HCT116 (cell line): Measurements from ENCODE around the gene KRI1. TPM values are rescaled to one million over a fixed set of nuclear protein-coding genes. Genes with fewer than 3 reads are reported as not detected.

Experiments used
- ATAC-seq: fragments of 200-7000 bp; cut with Tn5 transposase; 2 replicates; pipeline ENCODE4 v1.9.1; 2020; ENCODE audit warnings: mild to moderate bottlenecking, moderate library complexity
- BruUV-seq: library from RNA; stranded (reverse); fragments of 400-500 nt; replicated peaks from 2 replicates; lab custom pipeline; 2021; lab: Mats Ljungman, UMichigan
- CTCF ChIA-PET: fragments of 300-600 bp; sonication (Branson Sonifier 250); formaldehyde crosslinking; loops from one replicate; lab custom pipeline; 2021; ENCODE audit warnings: antibody characterized with exemption; lab: Charles Lee
- POLR2A ChIA-PET: fragments of 300-600, 350-600 bp; sonication (Branson Sonifier 250); formaldehyde crosslinking; loops from one replicate; lab custom pipeline; 2021; ENCODE audit warnings: antibody characterized with exemption; lab: Charles Lee
- RAD21 ChIA-PET, 2 experiments: fragments of 300-600 bp; sonication (Branson Sonifier 250); formaldehyde crosslinking; loops; one replicate each; lab custom pipeline; 2023; ENCODE audit warnings: low total read pairs in 2 of 2; ENCODE audit not compliant: uncharacterized antibody in 2 of 2, unreplicated experiment in 2 of 2, low non-redundant PET in 1 of 2; lab: Charles Lee
- DNase-seq: peaks from one replicate; pipeline ENCODE4 v3.0.0-alpha.2; 2010; ENCODE audit warnings: low read depth, low spot score
- H2AFZ ChIP-seq: fragments of 200-600 bp; shearing (Covaris generic), sonication (generic); 2 replicates; pipeline ENCODE4 v1.6.1; 2017; ENCODE audit warnings: low read depth, mixed run types, mixed read lengths, antibody characterized with exemption, low read length; ENCODE audit not compliant: poor library complexity, severe bottlenecking
- H3K27ac ChIP-seq: 2 replicates; pipeline ENCODE4 v1.5.1; 2012; ENCODE audit warnings: low read depth, low read length
- H3K27me3 ChIP-seq: fragments of 200-600 bp; sonication (generic); 2 replicates; pipeline ENCODE4 v1.6.1; 2016; ENCODE audit warnings: mixed run types, low read length, mixed read lengths; ENCODE audit not compliant: insufficient read depth
- H3K36me3 ChIP-seq, 2 experiments: fragments of 200-500 bp in 1 of 2; fragments of 200-600 bp in 1 of 2; sonication (Bioruptor generic) in 1 of 2; sonication (generic) in 1 of 2; 2 replicates each; pipeline versions ENCODE4 v1.5.1 to v1.6.1; 2014 to 2016; ENCODE audit warnings: low read length in 2 of 2, inconsistent platforms in 1 of 2, mixed read lengths in 1 of 2, mixed run types in 1 of 2; ENCODE audit not compliant: insufficient read depth in 2 of 2, control insufficient read depth in 1 of 2
- H3K4me1 ChIP-seq, 2 experiments: fragments of 200-600 bp in 1 of 2; sonication (generic) in 1 of 2; 2 replicates each; pipeline versions ENCODE4 v1.5.1 to v1.6.1; 2012 to 2017; ENCODE audit warnings: low read length in 2 of 2, inconsistent platforms in 1 of 2, mild to moderate bottlenecking in 1 of 2, mixed read lengths in 1 of 2, mixed run types in 1 of 2, moderate library complexity in 1 of 2; ENCODE audit not compliant: insufficient read depth in 2 of 2, control insufficient read depth in 1 of 2
- H3K4me2 ChIP-seq: fragments of 200-600 bp; sonication (generic); 2 replicates; pipeline ENCODE4 v1.6.1; 2017; ENCODE audit warnings: mixed run types, low read length, mixed read lengths
- H3K4me3 ChIP-seq, 2 experiments: fragments of 200-600 bp in 1 of 2; sonication (generic) in 1 of 2; replicated peaks in 1 of 2; 2 replicates each; pipeline ENCODE4 v1.5.1; 2011 to 2016; ENCODE audit warnings: low read length in 2 of 2, control low read depth in 1 of 2, low read depth in 1 of 2, mild to moderate bottlenecking in 1 of 2, mixed read lengths in 1 of 2, mixed run types in 1 of 2
- H3K79me2 ChIP-seq: fragments of 200-600 bp; sonication (generic); 2 replicates; pipeline ENCODE4 v1.6.1; 2017; ENCODE audit warnings: mild to moderate bottlenecking, mixed run types, low read length, moderate library complexity, mixed read lengths; ENCODE audit not compliant: insufficient read depth
- H3K9ac ChIP-seq: fragments of 200-600 bp; sonication (generic); 2 replicates; pipeline ENCODE4 v1.6.1; 2016; ENCODE audit warnings: low read length, mixed read lengths
- H3K9me2 ChIP-seq: fragments of 200-600 bp; sonication (generic), shearing (Covaris generic); 2 replicates; pipeline ENCODE4 v1.6.1; 2017; ENCODE audit warnings: mixed run types, mild to moderate bottlenecking, moderate library complexity; ENCODE audit not compliant: insufficient read depth
- H3K9me3 ChIP-seq, 2 experiments: fragments of 200-500 bp in 1 of 2; fragments of 200-600 bp in 1 of 2; sonication (Bioruptor generic) in 1 of 2; sonication (generic) in 1 of 2; 2 replicates each; pipeline ENCODE4 v1.6.1; 2014 to 2017; ENCODE audit warnings: low read length in 2 of 2, mixed read lengths in 2 of 2, inconsistent platforms in 1 of 2, low read depth in 1 of 2, mild to moderate bottlenecking in 1 of 2, mixed run types in 1 of 2, moderate library complexity in 1 of 2; ENCODE audit not compliant: control insufficient read depth in 1 of 2, insufficient read depth in 1 of 2
- H4K20me1 ChIP-seq: fragments of 200-600 bp; sonication (generic), shearing (Covaris generic); 2 replicates; pipeline ENCODE4 v1.6.1; 2017; ENCODE audit warnings: mixed run types, mild to moderate bottlenecking, moderate library complexity; ENCODE audit not compliant: insufficient read depth
- ATF3 ChIP-seq: IDR thresholded peaks from 2 replicates; pipeline ENCODE4 v1.6.1; 2012
- CEBPB ChIP-seq: IDR thresholded peaks from 2 replicates; pipeline ENCODE4 v1.6.1; 2012; ENCODE audit warnings: low read depth
- CTCF ChIP-seq, 3 experiments: fragments of 200-600 bp in 1 of 3; sonication (generic) in 1 of 3; IDR thresholded peaks in 2 of 3; conservative IDR thresholded peaks in 1 of 3; 2 replicates each; pipeline ENCODE4 v1.5.1; 2012 to 2017; ENCODE audit warnings: low read depth in 2 of 3, low read length in 2 of 3, antibody characterized with exemption in 1 of 3, borderline replicate concordance in 1 of 3, control low read depth in 1 of 3, mild to moderate bottlenecking in 1 of 3, mixed read lengths in 1 of 3, mixed run types in 1 of 3, moderate library complexity in 1 of 3; ENCODE audit not compliant: insufficient read depth in 1 of 3
- EGR1 ChIP-seq: IDR thresholded peaks from 2 replicates; pipeline ENCODE4 v1.6.1; 2012; ENCODE audit warnings: low read depth
- ELF1 ChIP-seq: IDR thresholded peaks from 2 replicates; pipeline ENCODE4 v1.6.1; 2012; ENCODE audit warnings: low read depth, borderline replicate concordance
- EZH2 ChIP-seq: fragments of 200-600 bp; sonication (generic); IDR thresholded peaks from 2 replicates; pipeline ENCODE4 v1.6.1; 2017; ENCODE audit warnings: antibody characterized with exemption, mixed run types
- EZH2phosphoT487 ChIP-seq: fragments of 200-600 bp; IDR thresholded peaks from 2 replicates; pipeline ENCODE4 v1.6.1; 2018; ENCODE audit warnings: antibody characterized with exemption, borderline replicate concordance
- JUND ChIP-seq: IDR thresholded peaks from 2 replicates; pipeline ENCODE4 v1.6.1; 2012
- POLR2A ChIP-seq: IDR thresholded peaks from 2 replicates; pipeline ENCODE4 v1.7.0; 2011; ENCODE audit warnings: borderline replicate concordance; ENCODE audit not compliant: insufficient read depth, insufficient read length; ENCODE audit errors: extremely low read depth
- POLR2AphosphoS5 ChIP-seq: IDR thresholded peaks from 2 replicates; pipeline ENCODE4 v1.6.1; 2011; ENCODE audit warnings: mild to moderate bottlenecking, low read depth, low read length, moderate library complexity
- RAD21 ChIP-seq: IDR thresholded peaks from 2 replicates; pipeline ENCODE4 v1.6.1; 2012; ENCODE audit warnings: low read depth, mild to moderate bottlenecking
- REST ChIP-seq: IDR thresholded peaks from 2 replicates; pipeline ENCODE4 v1.6.1; 2012; ENCODE audit warnings: low read depth
- SIN3A ChIP-seq: IDR thresholded peaks from 2 replicates; pipeline ENCODE4 v1.6.1; 2012; ENCODE audit warnings: low read depth
- YY1 ChIP-seq: IDR thresholded peaks from 2 replicates; pipeline ENCODE4 v1.6.1; 2011; ENCODE audit warnings: low read length, low read depth, moderate library complexity, mild to moderate bottlenecking; ENCODE audit not compliant: insufficient replicate concordance; ENCODE audit errors: extremely low read depth
- ZBTB33 ChIP-seq: IDR thresholded peaks from 2 replicates; pipeline ENCODE4 v1.6.1; 2011; ENCODE audit warnings: mild to moderate bottlenecking, low read length, moderate library complexity; ENCODE audit not compliant: insufficient replicate concordance; ENCODE audit errors: extremely low read depth
- ZFX ChIP-seq: fragments of 450-650 bp; IDR thresholded peaks from 2 replicates; pipeline ENCODE4 v1.6.1; 2017
- ZNF274 ChIP-seq: fragments of 200-500 bp; sonication (Bioruptor generic); IDR thresholded peaks from 2 replicates; pipeline ENCODE4 v1.6.1; 2014; ENCODE audit warnings: mild to moderate bottlenecking, low read depth, low read length, inconsistent platforms
- intact Hi-C: fragments of 100-400 bp; cut with micrococcal nuclease; formaldehyde crosslinking; loops from 2 replicates; pipeline ENCODE4 v1.10.0; 2022
- total RNA-seq: library from RNA; stranded (reverse); gene quantifications from one replicate; pipeline ENCODE4 v1.2.1, GENCODE V29; 2021; ENCODE audit not compliant: unreplicated experiment
- TF ChIP-seq, protein P1 (sequence below): IDR thresholded peaks from 2 replicates; pipeline ENCODE4 v1.6.1; 2012

Gene KRI1
- total RNA-seq, 1 experiment from 2014 or later: 44.0 TPM

DNA sequence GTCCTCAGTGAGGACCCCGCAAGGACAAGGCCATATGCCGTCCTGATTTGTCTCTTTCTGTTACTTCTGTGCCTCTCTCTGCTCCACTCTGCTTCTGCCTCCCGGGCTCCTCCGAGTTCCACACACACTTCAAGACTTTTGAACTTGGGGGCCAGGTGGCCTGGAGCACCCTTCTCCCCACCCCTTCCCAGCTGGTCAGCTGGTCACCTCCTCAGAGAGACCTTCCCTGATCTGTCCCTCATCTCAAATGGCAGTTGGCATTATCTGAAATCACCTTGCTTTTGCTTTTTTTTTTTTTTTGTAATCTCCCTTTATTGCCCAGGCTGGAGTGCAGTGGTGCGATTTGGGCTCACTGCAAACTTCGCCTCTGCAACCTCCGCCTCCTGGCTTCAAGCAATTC lies 46.4 kb downstream of the KRI1 start:
- H3K36me3 ChIP-seq: no peaks in the 10 kb centered on the region
- no peak overlapping the region for H2AFZ ChIP-seq
- ChIA-PET POLR2A (no interaction called here), RAD21 (no interaction called here), CTCF (interaction anchor here (1.1 kb wide), 1 partner anchor 22 kb away, joined by 3 read pairs; no protein-coding TSS in a partner anchor)
- ATAC-seq: no peak
- H3K27ac ChIP-seq: no peak overlapping the region
- intact Hi-C loops: no loop called here
- H3K9me3 ChIP-seq: no peaks in the 10 kb centered on the region
- H4K20me1 ChIP-seq: no peaks in the 10 kb centered on the region
- no peaks in the 10 kb centered on the region for H3K79me2 ChIP-seq
- no peak overlapping the region for H3K9ac ChIP-seq
- no TSS peak for BruUV-seq
- no peaks in the 10 kb centered on the region for H3K9me2 ChIP-seq
- no peak for DNase-seq
- H3K27me3 ChIP-seq: no peaks in the 10 kb centered on the region
- peaks cover 16 to 45% of the 10 kb centered on the region in 2 experiments; a peak in 3 of 4 replicates for H3K4me1 ChIP-seq
- H3K4me3 ChIP-seq: no peak overlapping the region
- no peak overlapping the region for H3K4me2 ChIP-seq
- TF ChIP-seq EZH2: no peak
- TF ChIP-seq RAD21: no peak
- TF ChIP-seq CTCF (IDR thresholded peaks at IDR 0.05 in 2 of 3, conservative IDR thresholded peaks at IDR 0.05 in 1 of 3; ENCODE audit: borderline replicate concordance in 1 of 3, insufficient read depth in 1 of 3, low read depth in 2 of 3, low read length in 2 of 3): no peak
- no peak for TF ChIP-seq POLR2AphosphoS5
- TF ChIP-seq JUND: no peak
- no peak for TF ChIP-seq ZBTB33
- TF ChIP-seq ATF3: no peak
- no peak for TF ChIP-seq CEBPB
- no peak for TF ChIP-seq REST
- no peak for TF ChIP-seq POLR2A
- TF ChIP-seq EZH2phosphoT487: no peak
- TF ChIP-seq SIN3A: no peak
- no peak for TF ChIP-seq ZNF274
- TF ChIP-seq, protein P1, sequence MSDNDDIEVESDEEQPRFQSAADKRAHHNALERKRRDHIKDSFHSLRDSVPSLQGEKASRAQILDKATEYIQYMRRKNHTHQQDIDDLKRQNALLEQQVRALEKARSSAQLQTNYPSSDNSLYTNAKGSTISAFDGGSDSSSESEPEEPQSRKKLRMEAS: no peak
- TF ChIP-seq ZFX: no peak
- no peak for TF ChIP-seq ELF1
- no peak for TF ChIP-seq YY1
- no peak for TF ChIP-seq EGR1
